ENCODE results near the gene ALPL. TPM values are rescaled to one million over a fixed set of nuclear protein-coding genes. Genes with fewer than 3 reads are reported as not detected.
"Not testable (repeated sequence)": the region's sequence is repeated elsewhere in the genome, so short reads cannot be mapped to it uniquely, and the experiment has no call there.

The ALPL gene
- polyA plus RNA-seq, 1 donor, result 3.0 TPM

GRCh38 chr1:21559788-21560567 lies 50.8 kb downstream of the ALPL start:
- DNase-seq (ENCODE audit: low read depth), result no peak

- DNase-seq (ENCODE audit: low read depth), result no peak
Measured at GRCh38 chr1:21560916-21561638, 51.9 kb downstream of the ALPL start.

GRCh38 chr1:21562896-21563295 lies 53.7 kb downstream of the ALPL start:
- DNase-seq (ENCODE audit: low read depth), result no peak

- DNase-seq (ENCODE audit: low read depth), result no peak
Measured at GRCh38 chr1:21563971-21564370, 54.7 kb downstream of the ALPL start.

DNA sequence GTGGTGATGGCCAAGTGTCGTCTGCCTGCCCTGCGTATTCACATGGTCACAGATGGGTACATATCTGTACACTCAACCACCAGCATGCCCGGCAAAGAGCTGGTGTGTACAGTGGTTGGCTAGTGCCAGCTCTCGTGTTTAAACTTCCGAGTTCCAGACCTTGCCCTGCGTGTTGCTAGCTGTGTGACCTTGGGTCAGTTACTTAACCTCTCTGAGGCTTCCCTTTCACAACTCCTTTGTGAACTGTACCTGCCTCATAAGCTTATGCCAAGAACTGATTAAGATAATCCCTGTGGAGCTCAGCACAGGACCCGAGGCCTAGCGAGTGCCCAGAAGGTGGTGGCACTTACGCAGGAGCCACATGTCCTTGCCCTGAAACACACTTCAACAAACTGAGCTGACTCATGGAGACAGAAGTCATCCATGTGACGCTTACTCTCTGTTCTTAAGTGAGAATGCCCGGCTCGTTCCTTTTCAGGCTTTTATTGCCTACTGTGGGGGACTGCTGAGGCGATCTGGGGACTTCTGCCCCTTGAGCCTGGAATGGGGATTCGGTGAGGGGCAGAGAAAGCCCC lies 55.4 kb downstream of the ALPL start:
- DNase-seq (ENCODE audit: low read depth), result no peak

DNA sequence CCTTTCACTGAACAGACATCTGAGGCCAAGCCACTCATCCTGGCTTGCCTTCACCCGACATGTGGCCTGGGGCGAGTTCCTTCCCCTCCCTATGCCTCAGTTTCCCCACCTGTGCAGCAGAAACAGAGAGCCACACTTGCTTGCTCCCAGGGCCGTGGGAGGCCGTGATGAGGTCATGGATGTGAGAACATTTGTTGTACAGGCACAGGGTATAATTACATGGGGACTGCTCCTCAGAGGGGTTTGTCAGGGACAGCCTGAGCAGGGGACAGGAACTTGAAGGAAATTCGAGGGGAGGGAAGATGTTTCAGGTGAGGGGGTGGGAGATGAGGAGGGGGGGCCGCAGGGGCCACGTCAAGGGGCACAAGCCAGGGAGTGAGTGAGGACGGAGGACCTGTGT lies 56.1 kb downstream of the ALPL start:
- DNase-seq (ENCODE audit: low read depth), result no peak

DNA sequence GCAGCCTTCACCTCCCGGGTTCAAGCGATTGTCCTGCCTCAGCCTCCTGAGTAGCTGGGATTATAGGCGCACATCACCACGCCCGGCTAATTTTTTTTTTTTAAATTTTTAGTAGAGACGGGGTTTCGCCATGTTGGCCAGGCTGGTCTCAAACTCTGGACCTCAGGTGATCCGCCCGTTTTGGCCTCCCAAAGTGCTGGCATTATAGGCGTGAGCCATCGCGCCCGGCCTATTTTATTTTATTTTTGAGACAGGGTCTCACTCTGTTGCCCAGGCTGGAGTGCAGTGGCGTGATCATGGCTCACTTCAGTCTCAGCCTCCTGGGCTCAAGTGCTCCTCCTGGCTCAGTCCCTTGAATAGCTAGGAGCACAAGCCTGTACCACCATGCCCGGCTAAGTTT lies 57.1 kb downstream of the ALPL start:
- not testable (repeated sequence) for DNase-seq (ENCODE audit: low read depth)

- no peak for DNase-seq (ENCODE audit: low read depth)
Measured at GRCh38 chr1:21567241-21568005, 58.2 kb downstream of the ALPL start.

DNA sequence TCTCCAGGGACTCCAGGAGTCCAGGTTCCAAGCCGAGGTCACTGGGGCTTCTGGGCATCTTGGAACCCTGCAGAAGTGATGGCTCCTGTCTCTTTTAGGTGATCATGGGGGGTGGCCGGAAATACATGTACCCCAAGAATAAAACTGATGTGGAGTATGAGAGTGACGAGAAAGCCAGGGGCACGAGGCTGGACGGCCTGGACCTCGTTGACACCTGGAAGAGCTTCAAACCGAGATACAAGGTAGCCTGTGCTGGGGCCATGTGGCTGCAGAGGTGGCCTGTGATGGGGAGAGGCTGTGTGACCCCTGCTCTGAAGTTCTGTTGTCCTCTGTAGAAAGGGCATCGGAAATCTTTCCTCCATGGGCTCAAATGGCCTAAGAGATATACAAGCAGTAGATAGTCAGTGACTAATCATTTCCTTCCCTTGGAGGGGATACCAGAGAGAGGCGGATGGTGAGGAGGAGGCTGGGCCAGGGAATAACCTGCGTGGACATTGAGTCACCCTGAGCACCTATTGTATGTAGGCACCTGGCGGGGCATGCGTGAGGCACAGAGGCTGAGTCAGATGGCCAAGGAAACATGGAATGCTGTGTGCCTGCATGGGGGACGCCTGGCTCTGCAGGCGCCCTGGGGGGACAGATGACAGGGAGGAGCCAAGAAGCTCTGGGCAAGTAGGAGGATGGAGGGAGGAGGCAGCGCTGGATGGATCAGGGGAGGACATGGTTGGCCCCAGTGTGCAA lies 59.0 kb downstream of the ALPL start:
- DNase-seq (ENCODE audit: low read depth), result no peak

GRCh38 chr1:21568809-21569385 lies 59.7 kb downstream of the ALPL start:
- no peak for DNase-seq (ENCODE audit: low read depth)

- DNase-seq (ENCODE audit: low read depth), result no peak
Measured at GRCh38 chr1:21569820-21570527, 60.8 kb downstream of the ALPL start.

- DNase-seq (ENCODE audit: low read depth), result no peak
Measured at GRCh38 chr1:21570528-21570875, 61.3 kb downstream of the ALPL start.

DNA sequence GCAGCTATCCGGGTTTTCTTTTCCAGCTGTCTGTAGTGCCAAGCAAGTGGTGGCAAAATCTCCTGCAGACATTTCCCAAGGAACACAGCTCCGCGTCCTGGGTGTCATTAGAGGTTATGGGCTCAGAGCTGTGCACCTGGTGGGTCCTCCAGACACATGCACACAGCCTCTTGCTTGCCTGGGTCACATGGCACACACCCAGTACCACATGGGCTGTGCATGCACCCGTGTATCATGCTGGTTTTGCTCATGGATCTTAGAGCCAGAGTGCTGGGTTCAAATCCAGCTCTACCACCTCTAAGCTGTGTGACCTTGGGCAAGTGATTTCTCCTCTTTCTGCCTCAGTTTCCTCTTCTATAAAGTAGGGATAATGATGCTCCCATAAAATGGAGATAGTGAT lies 61.7 kb downstream of the ALPL start:
- no peak for DNase-seq (ENCODE audit: low read depth)

GRCh38 chr1:21572221-21572620 lies 63.0 kb downstream of the ALPL start:
- no peak for DNase-seq (ENCODE audit: low read depth)

DNA sequence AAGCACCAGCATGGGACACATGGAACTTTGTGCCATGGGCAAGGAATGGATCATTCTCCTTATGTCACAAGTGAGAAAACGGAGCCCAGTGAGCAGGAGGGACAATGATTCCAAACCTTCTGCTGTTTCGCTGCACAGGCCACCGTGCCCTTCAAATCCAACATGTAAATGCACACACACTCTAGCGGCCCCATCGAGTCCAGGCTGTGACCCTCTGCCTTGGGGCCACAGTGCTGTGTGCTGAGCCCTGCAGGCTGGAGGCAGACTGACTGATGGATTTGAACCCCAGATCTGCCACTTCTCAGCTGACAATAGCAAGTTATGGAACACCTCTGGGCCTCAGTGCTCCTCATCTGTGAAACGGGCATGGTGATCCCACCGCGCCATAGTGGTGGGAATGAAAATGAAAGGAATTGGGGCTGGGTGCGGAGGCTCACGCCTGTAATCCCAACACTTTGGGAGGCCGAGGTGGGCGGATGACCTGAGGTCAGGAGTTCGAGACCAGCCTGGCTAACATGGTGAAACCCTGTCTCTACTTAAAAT lies 63.6 kb downstream of the ALPL start:
- no peak for DNase-seq (ENCODE audit: low read depth)

DNA sequence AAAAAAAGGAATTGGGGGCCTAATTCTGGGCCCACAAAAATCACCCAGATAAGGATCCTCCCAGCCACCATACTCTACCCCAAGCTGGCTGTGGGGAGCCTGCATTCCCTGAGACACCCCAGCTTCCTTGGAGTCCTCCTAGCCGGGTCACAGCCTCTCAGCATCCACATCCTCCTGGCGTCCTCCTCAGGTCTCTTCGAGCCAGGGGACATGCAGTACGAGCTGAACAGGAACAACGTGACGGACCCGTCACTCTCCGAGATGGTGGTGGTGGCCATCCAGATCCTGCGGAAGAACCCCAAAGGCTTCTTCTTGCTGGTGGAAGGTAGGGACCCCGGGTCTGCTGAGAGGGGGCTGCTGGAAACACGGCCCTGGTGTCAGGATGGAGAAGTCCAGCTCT lies 64.3 kb downstream of the ALPL start:
- no peak for DNase-seq (ENCODE audit: low read depth)

DNA sequence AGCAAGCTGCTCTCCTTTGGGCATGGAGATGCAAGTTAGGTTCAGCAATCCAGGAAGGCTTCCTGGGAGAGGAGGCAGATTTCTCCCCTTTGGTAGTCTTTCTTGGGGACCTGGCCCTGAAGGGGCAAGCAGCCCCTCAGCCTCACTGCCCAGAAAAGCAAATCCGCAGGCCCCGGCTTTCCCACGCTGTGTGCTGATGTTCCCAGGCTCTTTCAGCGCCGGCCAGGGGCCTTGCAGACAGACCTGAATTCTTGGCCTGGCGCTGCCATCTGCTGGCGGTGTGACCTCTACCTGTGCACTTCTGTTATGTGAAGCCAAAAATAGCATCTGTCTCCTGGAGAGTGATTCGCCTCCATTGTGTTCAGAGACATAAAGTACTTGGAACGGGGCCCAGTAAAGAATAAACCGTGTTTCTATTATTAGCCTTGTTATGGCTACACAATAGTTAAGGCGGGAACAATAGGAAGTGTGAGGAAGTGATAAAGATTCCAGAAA lies 64.8 kb downstream of the ALPL start:
- DNase-seq (ENCODE audit: low read depth), result no peak

- no peak for DNase-seq (ENCODE audit: low read depth)
Measured at GRCh38 chr1:21574466-21575151, 65.4 kb downstream of the ALPL start.

DNA sequence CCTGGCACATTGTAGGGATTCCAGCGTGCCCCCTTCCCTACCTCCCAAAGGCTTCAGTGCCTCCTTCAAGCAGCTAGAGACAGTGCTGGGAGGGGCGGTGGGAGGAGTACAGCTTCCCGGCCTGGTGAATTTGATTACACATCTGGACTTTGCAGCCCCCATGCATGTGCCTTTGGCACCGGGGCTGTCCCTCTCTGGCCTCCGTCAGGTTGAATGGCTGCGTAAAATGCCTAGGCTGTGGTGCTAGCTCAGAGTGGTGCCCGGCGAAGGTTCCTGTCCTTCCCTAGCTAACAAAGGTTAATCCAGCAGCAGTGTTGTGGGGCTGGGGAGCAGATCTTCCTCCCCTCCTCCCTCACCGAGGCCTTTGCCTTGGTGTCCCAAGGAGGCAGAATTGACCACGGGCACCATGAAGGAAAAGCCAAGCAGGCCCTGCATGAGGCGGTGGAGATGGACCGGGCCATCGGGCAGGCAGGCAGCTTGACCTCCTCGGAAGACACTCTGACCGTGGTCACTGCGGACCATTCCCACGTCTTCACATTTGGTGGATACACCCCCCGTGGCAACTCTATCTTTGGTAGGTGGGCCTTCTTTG lies 66.2 kb downstream of the ALPL start:
- no peak for DNase-seq (ENCODE audit: low read depth)
